ENCODE measurements around the gene TCTN3. TPM values are rescaled to one million over a fixed set of nuclear protein-coding genes. Genes with fewer than 3 reads are reported as not detected.
A peak's percentile ranks its signal among the peaks of the same experiment; 100 is the strongest.

Gene TCTN3
- total and polyA plus RNA-seq, 2 of the 13 experiments (the other 11 are each of a cell fraction or from before 2014, with no cell fraction given): 53.3 to 60.0 TPM

GRCh38 chr10:95656291-95657164 is 37.2 kb downstream of the TCTN3 start, which contains the start of gene ALDH18A1 (continued):
- TF ChIP-seq, protein P1, sequence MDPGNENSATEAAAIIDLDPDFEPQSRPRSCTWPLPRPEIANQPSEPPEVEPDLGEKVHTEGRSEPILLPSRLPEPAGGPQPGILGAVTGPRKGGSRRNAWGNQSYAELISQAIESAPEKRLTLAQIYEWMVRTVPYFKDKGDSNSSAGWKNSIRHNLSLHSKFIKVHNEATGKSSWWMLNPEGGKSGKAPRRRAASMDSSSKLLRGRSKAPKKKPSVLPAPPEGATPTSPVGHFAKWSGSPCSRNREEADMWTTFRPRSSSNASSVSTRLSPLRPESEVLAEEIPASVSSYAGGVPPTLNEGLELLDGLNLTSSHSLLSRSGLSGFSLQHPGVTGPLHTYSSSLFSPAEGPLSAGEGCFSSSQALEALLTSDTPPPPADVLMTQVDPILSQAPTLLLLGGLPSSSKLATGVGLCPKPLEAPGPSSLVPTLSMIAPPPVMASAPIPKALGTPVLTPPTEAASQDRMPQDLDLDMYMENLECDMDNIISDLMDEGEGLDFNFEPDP (CRISPR knock-in tag; conservative IDR thresholded peaks at IDR 0.05): no peak
- peak; percentile 88 for TF ChIP-seq TAF1 (CRISPR knock-in tag; IDR thresholded peaks at IDR 0.05)
- TF ChIP-seq ZNF543 (CRISPR knock-in tag; IDR thresholded peaks at IDR 0.05): 0 out of 2 replicates have a peak, but pooled peaks have one; percentile 54
- no peak for TF ChIP-seq MYNN (CRISPR knock-in tag; IDR thresholded peaks at IDR 0.05; ENCODE audit: low read depth)
- no peak for TF ChIP-seq ZNF615 (CRISPR knock-in tag; IDR thresholded peaks at IDR 0.05; ENCODE audit: borderline replicate concordance)
- no peak for TF ChIP-seq BCLAF1 (IDR thresholded peaks at IDR 0.05)
- TF ChIP-seq ZFP36 (IDR thresholded peaks at IDR 0.05; ENCODE audit: borderline replicate concordance, low read depth, low read length, partially characterized antibody): no peak
- no peak for TF ChIP-seq MATR3 (CRISPR knock-in tag; IDR thresholded peaks at IDR 0.05)
- no peak for TF ChIP-seq ZNF510 (CRISPR knock-in tag; IDR thresholded peaks at IDR 0.05; ENCODE audit: low read depth)
- no peak for TF ChIP-seq NFE2L2 (IDR thresholded peaks at IDR 0.05; ENCODE audit: low read length)
- TF ChIP-seq PHB2 (IDR thresholded peaks at IDR 0.05; ENCODE audit: partially characterized antibody): no peak
- TF ChIP-seq POLR2AphosphoS2 (IDR thresholded peaks at IDR 0.05; ENCODE audit: low read depth, low read length): no peak
- TF ChIP-seq, protein P2, sequence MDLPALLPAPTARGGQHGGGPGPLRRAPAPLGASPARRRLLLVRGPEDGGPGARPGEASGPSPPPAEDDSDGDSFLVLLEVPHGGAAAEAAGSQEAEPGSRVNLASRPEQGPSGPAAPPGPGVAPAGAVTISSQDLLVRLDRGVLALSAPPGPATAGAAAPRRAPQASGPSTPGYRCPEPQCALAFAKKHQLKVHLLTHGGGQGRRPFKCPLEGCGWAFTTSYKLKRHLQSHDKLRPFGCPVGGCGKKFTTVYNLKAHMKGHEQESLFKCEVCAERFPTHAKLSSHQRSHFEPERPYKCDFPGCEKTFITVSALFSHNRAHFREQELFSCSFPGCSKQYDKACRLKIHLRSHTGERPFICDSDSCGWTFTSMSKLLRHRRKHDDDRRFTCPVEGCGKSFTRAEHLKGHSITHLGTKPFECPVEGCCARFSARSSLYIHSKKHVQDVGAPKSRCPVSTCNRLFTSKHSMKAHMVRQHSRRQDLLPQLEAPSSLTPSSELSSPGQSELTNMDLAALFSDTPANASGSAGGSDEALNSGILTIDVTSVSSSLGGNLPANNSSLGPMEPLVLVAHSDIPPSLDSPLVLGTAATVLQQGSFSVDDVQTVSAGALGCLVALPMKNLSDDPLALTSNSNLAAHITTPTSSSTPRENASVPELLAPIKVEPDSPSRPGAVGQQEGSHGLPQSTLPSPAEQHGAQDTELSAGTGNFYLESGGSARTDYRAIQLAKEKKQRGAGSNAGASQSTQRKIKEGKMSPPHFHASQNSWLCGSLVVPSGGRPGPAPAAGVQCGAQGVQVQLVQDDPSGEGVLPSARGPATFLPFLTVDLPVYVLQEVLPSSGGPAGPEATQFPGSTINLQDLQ (CRISPR knock-in tag; IDR thresholded peaks at IDR 0.05): 0 out of 2 replicates have a peak, but pooled peaks have one; percentile 74
- TF ChIP-seq ZNF263 (CRISPR knock-in tag; IDR thresholded peaks at IDR 0.05): no peak
- peak; percentile 52; the same call in 1 of the 2 replicates for TF ChIP-seq ZMAT3 (CRISPR knock-in tag; conservative IDR thresholded peaks at IDR 0.05)
- TF ChIP-seq PTBP1 (IDR thresholded peaks at IDR 0.05; ENCODE audit: low read depth, low read length, poor library complexity, severe bottlenecking): peak; percentile 67
- no peak; the same call in 1 of the 2 replicates for TF ChIP-seq ZNF607 (CRISPR knock-in tag; IDR thresholded peaks at IDR 0.05; ENCODE audit: borderline replicate concordance)
- no peak for TF ChIP-seq ZBTB3 (CRISPR knock-in tag; IDR thresholded peaks at IDR 0.05; ENCODE audit: borderline replicate concordance, low read depth)
- no peak for TF ChIP-seq ZNF563 (CRISPR knock-in tag; IDR thresholded peaks at IDR 0.05)
- peak; percentile 59 for TF ChIP-seq ELF1 (CRISPR knock-in tag; IDR thresholded peaks at IDR 0.05)
- TF ChIP-seq ZNF33A (CRISPR knock-in tag; IDR thresholded peaks at IDR 0.05; ENCODE audit: borderline replicate concordance): no peak

Data from HepG2 (cell line).